GM15510 (cell line): ENCODE results near the gene SEC14L1.

ENCODE experiments used
- POLR2A ChIP-seq: IDR thresholded peaks from 3 replicates; pipeline ENCODE4 v1.6.1; 2011; ENCODE audit warnings: borderline replicate concordance; ENCODE audit not compliant: insufficient read length; ENCODE audit errors: extremely low read depth

Gene SEC14L1

DNA sequence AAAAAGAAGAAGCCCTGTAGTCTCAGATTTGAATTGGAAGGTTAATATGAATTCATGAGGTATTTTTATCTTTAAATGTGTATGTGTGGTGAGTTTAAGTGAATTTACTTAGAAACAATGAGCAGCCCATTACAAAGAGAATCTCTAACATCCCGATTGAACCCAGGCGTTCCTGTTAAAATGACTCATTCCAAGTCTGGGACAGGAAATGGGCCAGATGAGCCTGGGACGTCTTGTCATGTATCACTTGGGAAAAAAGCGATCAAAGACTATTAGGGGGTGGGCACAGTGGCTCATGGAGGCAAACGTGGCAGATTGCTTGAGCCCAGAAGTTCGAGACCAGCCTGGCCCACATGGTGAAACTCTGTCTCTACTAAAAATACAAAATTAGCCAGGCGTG is 81.6 kb downstream of the SEC14L1 start:
- TF ChIP-seq POLR2A, result no peak

DNA sequence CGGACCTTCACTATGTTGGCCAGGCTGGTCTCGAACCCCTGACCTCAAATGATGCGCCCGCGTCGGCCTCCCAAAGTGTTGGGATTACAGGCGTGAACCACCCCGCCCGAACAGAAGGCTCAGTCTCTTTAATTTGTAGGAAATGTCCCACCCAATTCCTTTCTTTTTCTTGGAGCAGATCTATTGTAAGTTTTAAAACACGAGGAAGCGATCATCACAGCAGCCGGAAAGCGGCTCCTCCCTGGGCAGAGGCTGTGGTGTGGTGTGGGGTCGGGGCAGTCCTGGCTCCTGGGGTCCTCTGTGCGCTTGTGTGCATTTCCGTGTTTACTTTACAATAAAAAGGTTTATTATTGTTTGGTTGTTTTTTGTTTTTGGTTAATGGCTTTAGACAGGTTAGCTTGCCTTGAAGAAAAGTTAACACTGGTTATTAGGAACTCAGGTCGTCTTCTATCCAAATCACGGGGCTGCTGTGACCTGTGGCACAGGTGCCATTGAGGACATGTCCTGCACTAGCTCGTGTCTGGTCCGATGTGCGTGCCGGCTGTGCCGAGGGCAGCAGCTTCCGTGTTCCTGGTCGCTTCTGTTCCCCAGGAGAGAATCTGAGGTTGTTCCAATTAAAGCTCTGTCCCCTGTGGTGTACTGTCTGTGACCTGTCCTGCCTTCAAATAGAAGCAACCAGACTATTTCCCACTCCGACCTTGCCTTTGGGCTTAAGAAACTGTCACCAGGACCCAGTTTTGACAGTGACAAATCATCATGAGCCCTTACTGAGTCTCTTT is 83.1 kb downstream of the SEC14L1 start:
- TF ChIP-seq POLR2A, result no peak

- TF ChIP-seq POLR2A, result no peak
These were observed 84.5 kb downstream of the SEC14L1 start for GRCh38 chr17:77225265-77225664.

DNA sequence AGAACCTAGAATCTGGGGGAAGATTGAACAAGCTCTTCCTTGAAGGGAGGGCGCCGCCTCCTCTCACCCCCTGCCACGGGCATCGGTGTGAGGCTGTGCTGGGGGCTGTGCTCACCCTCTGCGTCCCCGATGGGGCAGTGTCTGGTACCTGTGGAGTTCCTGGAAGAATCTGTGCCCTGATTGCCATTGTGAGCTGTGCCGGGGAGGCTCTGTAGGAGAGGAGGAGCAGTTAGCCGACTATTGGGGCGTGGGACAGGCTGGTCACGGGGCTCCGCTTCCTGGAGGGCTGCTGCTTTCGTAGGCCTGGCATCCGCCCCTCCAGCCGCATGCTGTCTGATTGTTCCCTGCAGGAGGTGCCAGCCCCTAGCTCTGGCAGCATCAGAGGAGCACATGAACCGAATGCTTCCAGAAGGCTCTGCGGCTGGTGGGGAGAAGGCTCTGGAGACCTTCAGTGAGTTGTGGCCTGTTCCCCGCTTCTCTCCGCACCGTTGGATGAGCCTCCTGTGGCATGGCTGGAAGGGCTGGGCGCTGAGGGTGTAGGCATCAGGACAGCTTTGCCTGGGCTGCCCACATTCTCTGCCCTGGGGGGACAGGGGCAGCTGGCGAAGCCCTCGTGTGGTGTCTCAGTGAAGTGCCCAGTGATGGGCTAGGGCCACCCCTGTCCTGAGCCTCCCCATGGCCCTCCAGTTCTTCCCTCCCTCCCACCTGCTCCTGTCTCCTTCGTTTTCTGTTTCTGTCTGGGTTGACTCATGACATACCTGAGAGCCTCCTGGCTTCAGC is 86.9 kb downstream of the SEC14L1 start:
- TF ChIP-seq POLR2A, result no peak

- TF ChIP-seq POLR2A, result no peak
These were observed 87.5 kb downstream of the SEC14L1 start for GRCh38 chr17:77228241-77228752.

DNA sequence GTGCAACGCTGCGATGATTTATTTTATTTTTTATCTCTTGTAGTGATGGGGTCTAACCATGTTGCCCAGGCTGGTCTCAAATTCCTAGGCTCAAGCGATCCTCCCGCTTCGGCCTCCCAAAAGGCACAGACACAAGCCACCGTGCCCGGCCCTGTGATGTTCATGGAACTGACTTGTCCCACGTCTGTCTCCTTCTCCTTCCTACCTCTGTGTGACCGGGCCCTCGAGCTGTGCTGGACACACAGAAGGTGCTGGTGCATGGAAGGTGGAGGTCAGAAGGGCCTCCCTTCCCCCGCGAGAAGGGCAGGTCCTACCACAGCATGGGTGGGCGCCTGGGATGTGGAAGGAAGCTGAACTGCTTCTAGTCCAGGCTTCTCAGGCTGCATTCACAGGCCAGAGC is 88.0 kb downstream of the SEC14L1 start:
- no peak for TF ChIP-seq POLR2A

DNA sequence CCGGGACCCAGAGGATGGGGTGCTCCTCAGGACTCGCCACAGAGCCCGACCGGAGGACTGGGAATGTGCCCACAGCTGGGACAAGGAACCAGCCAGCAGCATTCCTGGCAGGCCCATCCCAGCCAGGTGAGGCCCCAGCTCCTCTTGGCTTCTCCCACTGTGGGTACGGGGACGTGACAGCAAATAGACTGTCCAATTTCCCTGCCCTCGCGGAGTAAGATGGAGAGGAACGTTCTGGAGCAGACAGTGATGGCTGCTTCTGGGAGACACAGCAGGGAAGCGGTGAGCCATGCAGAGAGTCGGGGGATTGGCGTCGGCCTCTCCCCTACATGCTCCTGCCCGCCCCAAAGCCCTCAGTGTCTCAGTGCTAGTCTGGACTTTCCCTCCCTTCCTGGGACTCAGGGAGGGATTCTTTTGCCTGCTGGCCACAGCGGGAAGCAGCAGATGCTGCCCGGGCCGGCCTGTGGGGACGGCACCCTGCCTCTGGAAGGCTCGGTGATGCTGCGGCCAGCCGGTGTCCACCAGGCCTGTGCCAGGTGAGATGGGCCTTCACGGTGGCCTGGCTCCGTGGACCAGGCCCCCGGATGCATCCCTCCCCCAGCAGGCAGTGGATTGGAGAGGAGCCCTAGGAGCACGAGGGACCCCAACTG is 89.1 kb downstream of the SEC14L1 start:
- no peak for TF ChIP-seq POLR2A

GRCh38 chr17:77230436-77230830 is 89.7 kb downstream of the SEC14L1 start:
- TF ChIP-seq POLR2A, result no peak

DNA sequence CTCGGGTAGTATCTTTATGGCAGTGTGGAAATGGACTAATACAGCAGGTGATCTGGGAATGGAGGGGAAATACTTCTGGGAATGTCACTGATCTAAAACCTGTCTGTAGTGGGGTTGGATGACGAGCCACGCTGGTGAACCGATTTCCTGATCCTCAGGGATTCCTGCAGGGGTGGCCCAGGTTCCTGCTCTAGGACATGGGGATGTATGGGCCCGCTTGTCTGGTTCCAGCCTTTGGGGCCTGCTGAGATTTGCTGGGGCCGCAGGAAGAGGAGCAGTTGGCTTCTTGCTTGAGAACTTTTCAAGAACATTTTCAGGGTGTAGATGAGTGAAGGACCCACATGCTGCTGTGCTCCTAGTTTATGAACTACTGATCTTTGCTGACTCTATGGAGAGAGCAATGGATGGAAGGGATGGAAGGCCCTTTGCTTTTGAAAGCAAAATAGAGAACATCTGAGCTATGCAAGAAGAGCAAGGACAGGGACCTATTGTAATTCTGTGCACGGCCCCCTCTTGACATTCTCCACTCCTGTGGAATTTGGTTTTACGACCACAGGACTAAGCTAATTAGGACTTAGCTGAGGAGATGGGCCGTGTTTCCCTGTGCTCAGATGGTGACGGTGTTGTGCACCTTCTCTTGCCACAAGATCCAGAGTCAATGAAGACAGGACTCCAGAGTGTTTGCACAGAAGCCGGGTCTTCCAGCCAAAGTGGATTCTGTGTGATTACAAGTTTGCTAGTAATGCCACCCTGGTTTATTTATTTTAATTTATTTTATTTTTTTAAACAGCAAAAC is 90.5 kb downstream of the SEC14L1 start:
- no peak for TF ChIP-seq POLR2A

DNA sequence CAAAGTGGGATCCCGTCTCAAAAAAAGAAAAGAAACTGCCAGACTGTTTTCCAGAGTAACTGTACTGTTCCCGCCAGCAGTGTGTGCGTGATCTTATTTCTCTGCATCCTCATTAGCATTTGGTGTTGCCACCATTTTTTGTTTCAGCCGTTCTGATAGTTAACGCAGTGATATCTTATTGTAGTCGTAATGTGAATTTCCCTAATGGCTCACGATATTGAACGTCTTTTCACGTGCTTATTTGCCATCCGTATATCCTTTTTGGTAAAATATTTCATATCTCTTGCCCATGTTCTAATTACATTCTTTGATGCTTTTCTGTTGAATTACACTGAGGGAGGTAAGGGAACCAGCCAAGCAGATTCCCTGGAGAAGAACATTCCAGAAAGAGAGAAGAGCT is 92.4 kb downstream of the SEC14L1 start:
- no peak for TF ChIP-seq POLR2A

DNA sequence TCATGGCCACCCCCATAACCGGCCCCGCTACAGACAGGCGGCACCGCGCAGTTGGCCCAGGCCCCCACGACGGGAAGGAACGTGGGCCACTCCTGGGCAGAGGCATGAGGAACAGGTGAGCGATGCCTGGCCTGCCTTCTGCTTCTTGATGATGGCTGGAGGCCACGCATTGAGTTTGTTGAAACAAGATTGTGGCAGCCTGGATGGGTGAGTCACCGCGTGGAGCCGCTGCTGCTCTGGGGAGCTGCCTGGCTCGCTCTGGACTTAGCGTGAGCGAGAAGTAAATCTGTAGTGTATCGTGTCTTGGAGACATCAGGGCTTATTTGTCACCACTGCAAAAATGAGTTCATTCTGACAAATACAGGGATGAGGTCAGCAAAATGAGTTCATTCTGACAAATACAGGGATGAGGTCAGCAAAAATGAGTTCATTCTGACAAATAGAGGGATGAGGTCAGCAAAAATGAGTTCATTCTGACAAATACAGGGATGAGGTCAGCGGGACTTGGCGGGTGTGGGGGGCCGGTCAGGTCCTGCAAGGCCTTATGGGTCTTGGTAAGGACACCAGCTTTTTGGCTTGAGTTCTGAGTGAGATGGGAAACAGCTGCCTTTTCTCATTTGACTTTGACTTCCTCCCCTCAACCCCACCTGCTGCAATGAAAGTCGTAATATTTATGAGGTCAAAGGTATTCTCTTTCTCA is 93.0 kb downstream of the SEC14L1 start:
- TF ChIP-seq POLR2A, result no peak

DNA sequence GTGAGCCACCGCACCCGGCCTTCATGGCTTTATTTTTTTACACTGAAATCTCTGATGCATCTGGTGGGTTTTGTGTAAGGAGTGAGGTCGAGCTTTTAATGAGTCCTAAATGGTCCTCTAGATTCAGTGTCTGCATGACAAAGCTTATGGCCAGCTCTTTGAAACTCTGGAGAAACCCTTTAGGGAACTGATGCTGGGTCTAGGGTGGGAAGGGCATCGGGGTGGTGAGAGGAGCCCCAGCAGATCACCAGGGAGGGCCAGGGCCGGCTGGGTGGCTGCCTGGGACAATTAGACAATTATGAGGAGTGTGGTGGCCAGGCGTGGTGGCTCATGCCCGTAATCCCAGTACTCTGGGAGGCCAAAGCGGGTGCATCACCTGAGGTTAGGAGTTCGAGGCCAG is 93.9 kb downstream of the SEC14L1 start:
- TF ChIP-seq POLR2A, result no peak

GRCh38 chr17:77235370-77235941 is 94.7 kb downstream of the SEC14L1 start:
- TF ChIP-seq POLR2A, result no peak

DNA sequence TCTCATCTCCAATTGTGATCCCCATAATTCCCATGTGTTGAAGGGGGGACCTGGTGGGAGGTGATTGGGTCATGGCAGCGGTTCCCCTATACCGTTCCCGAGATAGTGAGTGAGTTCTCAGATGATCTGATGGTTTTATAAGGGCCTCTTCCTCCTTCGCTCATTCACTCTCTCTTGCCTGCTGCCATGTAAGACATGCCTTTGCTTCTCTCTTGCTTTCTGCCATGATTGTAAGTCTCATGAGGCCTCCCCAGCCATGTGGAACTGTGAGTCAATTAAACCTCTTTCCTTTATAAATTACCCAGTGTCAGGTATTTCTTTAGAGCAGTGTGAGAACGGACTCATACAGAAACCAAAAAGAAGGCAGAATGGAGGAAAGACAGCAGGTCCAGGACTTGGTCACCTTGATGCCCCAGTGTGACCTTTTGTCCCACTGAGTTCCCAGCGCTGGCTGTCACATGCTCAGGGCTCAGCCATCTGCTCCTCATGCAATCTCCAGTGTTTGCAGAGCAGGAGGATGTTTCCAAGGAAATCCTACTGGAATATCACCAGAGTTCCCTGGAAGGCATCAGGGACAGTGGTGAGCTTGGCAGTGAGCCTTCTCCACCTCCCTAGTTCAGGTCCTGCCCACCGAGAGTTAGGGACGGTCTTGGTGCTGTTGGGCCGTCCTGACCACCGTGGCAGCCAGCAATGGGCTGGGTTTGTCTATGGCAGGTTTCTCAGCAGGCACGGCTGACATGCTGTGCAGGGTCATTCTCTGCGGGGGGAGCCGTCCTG is 96.7 kb downstream of the SEC14L1 start:
- TF ChIP-seq POLR2A, result no peak

DNA sequence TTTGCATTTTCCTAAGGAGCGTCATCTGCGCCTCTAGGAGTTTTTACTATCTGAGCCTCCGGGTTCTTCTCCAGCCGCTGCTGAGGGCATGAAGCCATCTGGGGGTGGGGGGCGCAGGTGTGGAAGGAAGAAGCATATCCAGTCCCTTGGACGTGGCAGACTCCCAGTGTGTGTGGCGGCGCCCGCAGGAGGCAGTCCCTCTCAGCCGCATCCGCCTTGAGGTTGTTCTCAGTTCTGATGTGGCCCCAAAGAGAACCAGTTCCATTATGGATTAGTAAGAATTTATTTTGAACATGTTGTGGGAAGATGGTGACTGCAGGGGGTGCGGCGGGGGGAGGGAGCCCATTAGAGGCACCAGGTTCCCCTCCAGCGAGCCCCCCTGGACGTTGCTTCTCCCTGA is 100.2 kb downstream of the SEC14L1 start:
- TF ChIP-seq POLR2A, result no peak
